PC-9 (cell line): ENCODE results near the gene TNS1. TPM values are rescaled to one million over a fixed set of nuclear protein-coding genes. Genes with fewer than 3 reads are reported as not detected.

Experiments
- BruUV-seq: library from RNA; stranded (reverse); fragments of 400-500 nt; replicated peaks from 2 replicates; lab custom pipeline; 2021; lab: Mats Ljungman, UMichigan
- CTCF ChIA-PET: fragments of 300-600 bp; sonication (Branson Sonifier 250); formaldehyde crosslinking; loops from one replicate; lab custom pipeline; 2022; ENCODE audit warnings: antibody characterized with exemption; lab: Charles Lee
- POLR2A ChIA-PET: fragments of 300-600 bp; sonication (Branson Sonifier 250); formaldehyde crosslinking; loops from one replicate; lab custom pipeline; 2022; ENCODE audit warnings: antibody characterized with exemption; ENCODE audit not compliant: unreplicated experiment; lab: Charles Lee
- DNase-seq, 2 experiments: peaks; one replicate each; pipeline versions ENCODE4 v3.0.0 to v3.0.0-alpha.2; 2015 to 2022; ENCODE audit warnings: mixed read lengths in 1 of 2
- H2AFZ ChIP-seq: fragments of 200-600 bp; sonication (generic); 2 replicates; pipeline ENCODE4 v1.8.1; 2017; ENCODE audit warnings: antibody characterized with exemption
- H3F3A ChIP-seq: fragments of 200-600 bp; sonication (generic); 2 replicates; pipeline ENCODE4 v1.8.1; 2017; ENCODE audit warnings: antibody characterized with exemption, mild to moderate bottlenecking, low read depth; ENCODE audit not compliant: insufficient read depth
- H3K27ac ChIP-seq: fragments of 200-600 bp; sonication (generic); 2 replicates; pipeline ENCODE4 v1.6.1; 2016; ENCODE audit warnings: mixed run types
- H3K27me3 ChIP-seq: fragments of 200-600 bp; sonication (generic); 2 replicates; pipeline ENCODE4 v1.6.1; 2016; ENCODE audit warnings: low read depth, mixed run types; ENCODE audit not compliant: insufficient read depth
- H3K36me3 ChIP-seq: fragments of 200-600 bp; sonication (generic); 2 replicates; pipeline ENCODE4 v1.6.1; 2016; ENCODE audit warnings: low read depth, mixed run types
- H3K4me1 ChIP-seq: fragments of 200-600 bp; sonication (generic); replicated peaks from 2 replicates; pipeline ENCODE4 v1.6.1; 2016; ENCODE audit warnings: mixed run types; ENCODE audit not compliant: insufficient read depth
- H3K4me2 ChIP-seq: fragments of 200-600 bp; sonication (generic); 2 replicates; pipeline ENCODE4 v1.6.1; 2017; ENCODE audit warnings: mixed run types
- H3K4me3 ChIP-seq: fragments of 200-600 bp; sonication (generic); 2 replicates; pipeline ENCODE4 v1.6.1; 2016; ENCODE audit warnings: mixed run types
- H3K79me2 ChIP-seq: fragments of 200-600 bp; sonication (generic); 2 replicates; pipeline ENCODE4 v1.6.1; 2017; ENCODE audit warnings: low read depth, mixed run types
- H3K9me2 ChIP-seq: fragments of 200-600 bp; sonication (generic); 2 replicates; pipeline ENCODE4 v1.8.1; 2017; ENCODE audit warnings: mild to moderate bottlenecking; ENCODE audit not compliant: insufficient read depth
- H3K9me3 ChIP-seq: fragments of 200-600 bp; sonication (generic); 2 replicates; pipeline ENCODE4 v1.8.1; 2016; ENCODE audit warnings: low read depth; ENCODE audit not compliant: insufficient read depth
- H4K20me1 ChIP-seq: fragments of 200-600 bp; sonication (generic); 2 replicates; pipeline ENCODE4 v1.8.1; 2017; ENCODE audit not compliant: insufficient read depth
- EZH2 ChIP-seq: fragments of 200-600 bp; sonication (generic); IDR thresholded peaks from 2 replicates; pipeline ENCODE4 v1.8.0; 2017; ENCODE audit warnings: antibody characterized with exemption, low read depth
- intact Hi-C: fragments of 100-400 bp; cut with micrococcal nuclease; formaldehyde crosslinking; loops from one replicate; pipeline ENCODE4 v1.10.0; 2022; ENCODE audit not compliant: unreplicated experiment
- total RNA-seq: library from RNA; stranded (reverse); gene quantifications from 2 replicates; pipeline ENCODE4 v1.2.3, GENCODE V29; 2021
- TF ChIP-seq, protein P1 (sequence below): fragments of 200-600 bp; sonication (generic); conservative IDR thresholded peaks from 2 replicates; pipeline ENCODE4 v1.6.1; 2017; ENCODE audit warnings: mixed run types, antibody characterized with exemption, mild to moderate bottlenecking, moderate library complexity

The TNS1 gene
- total RNA-seq, 1 experiment from 2014 or later, result 5.5 TPM

DNA sequence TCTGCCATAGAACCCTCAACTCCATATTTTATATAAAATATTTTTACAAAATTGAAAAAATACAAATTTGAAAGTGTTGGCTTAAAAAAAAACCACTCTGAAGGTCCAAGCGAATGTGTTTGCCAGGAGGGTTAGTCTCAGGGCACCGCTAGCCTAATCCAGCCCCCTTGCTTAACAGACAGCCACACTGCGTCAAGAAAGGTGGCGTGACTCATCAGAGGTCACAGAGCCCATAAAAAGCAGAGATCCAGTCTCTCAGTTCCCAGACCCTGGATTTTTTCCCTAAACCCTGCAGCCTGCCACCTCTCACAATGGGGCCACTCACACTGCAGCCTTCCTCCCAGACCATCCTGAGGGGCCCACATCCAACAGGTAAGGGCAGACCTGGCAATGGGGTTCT, 3.9 kb upstream of the TNS1 start:
- no peaks in the 10 kb centered on the region for H3K79me2 ChIP-seq
- H3K36me3 ChIP-seq, result no peaks in the 10 kb centered on the region
- CTCF ChIA-PET, result interaction anchor here (0.6 kb wide), 1 partner anchor 145 kb away, joined by 5 read pairs; no protein-coding TSS in a partner anchor
- H3F3A ChIP-seq, result no peaks in the 10 kb centered on the region
- no peak overlapping the region for H3K4me2 ChIP-seq
- no peak overlapping the region for H3K27ac ChIP-seq
- POLR2A ChIA-PET, result no interaction called here
- H3K4me3 ChIP-seq, result no peak overlapping the region
- DNase-seq, result no peak
- H2AFZ ChIP-seq, result no peak overlapping the region
- no peaks in the 10 kb centered on the region for H3K9me2 ChIP-seq
- BruUV-seq, result no TSS peak
- no peaks in the 10 kb centered on the region for H3K9me3 ChIP-seq
- H3K4me1 ChIP-seq, result no peaks in the 10 kb centered on the region
- no peak for TF ChIP-seq EZH2
- TF ChIP-seq, protein P1, sequence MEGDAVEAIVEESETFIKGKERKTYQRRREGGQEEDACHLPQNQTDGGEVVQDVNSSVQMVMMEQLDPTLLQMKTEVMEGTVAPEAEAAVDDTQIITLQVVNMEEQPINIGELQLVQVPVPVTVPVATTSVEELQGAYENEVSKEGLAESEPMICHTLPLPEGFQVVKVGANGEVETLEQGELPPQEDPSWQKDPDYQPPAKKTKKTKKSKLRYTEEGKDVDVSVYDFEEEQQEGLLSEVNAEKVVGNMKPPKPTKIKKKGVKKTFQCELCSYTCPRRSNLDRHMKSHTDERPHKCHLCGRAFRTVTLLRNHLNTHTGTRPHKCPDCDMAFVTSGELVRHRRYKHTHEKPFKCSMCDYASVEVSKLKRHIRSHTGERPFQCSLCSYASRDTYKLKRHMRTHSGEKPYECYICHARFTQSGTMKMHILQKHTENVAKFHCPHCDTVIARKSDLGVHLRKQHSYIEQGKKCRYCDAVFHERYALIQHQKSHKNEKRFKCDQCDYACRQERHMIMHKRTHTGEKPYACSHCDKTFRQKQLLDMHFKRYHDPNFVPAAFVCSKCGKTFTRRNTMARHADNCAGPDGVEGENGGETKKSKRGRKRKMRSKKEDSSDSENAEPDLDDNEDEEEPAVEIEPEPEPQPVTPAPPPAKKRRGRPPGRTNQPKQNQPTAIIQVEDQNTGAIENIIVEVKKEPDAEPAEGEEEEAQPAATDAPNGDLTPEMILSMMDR, result no peak
- intact Hi-C loops, result no loop called here
- H3K27me3 ChIP-seq, result peaks cover 32% of the 10 kb centered on the region
- H4K20me1 ChIP-seq, result no peaks in the 10 kb centered on the region

DNA sequence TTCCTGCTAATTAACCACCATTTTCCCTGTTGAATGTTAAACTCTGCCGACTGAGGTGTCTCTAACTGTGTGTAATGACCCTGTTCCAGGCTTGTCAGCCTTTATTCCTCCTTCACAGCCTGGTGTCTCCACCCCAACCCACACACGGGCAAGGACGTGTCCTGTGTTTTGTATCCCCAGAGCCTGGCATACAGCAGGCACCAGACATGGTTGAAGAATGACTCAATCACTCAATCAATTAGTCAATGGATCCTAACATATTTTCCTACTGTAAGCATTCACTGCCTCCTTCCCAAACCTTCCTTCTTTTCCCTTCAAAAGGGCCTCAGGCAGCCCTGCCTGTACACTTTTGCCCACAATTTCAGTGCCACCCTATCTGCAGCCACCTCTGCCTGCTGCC, 2.7 kb upstream of the TNS1 start:
- H3K4me3 ChIP-seq, result no peak overlapping the region
- H3F3A ChIP-seq, result no peaks in the 10 kb centered on the region
- no peak overlapping the region for H3K27ac ChIP-seq
- no peak overlapping the region for H3K4me2 ChIP-seq
- no peaks in the 10 kb centered on the region for H3K9me2 ChIP-seq
- CTCF ChIA-PET, result no interaction called here
- no peak for DNase-seq
- intact Hi-C loops, result no loop called here
- H2AFZ ChIP-seq, result no peak overlapping the region
- POLR2A ChIA-PET, result interaction anchor here (0.7 kb wide), 1 partner anchor 13 kb away, joined by 5 read pairs; no protein-coding TSS in a partner anchor
- no peaks in the 10 kb centered on the region for H3K4me1 ChIP-seq
- H3K79me2 ChIP-seq, result no peaks in the 10 kb centered on the region
- H3K36me3 ChIP-seq, result no peaks in the 10 kb centered on the region
- no peaks in the 10 kb centered on the region for H4K20me1 ChIP-seq
- TF ChIP-seq, protein P1, result no peak
- TF ChIP-seq EZH2, result no peak
- H3K27me3 ChIP-seq, result peaks cover 21% of the 10 kb centered on the region
- H3K9me3 ChIP-seq, result no peaks in the 10 kb centered on the region
- BruUV-seq, result no TSS peak

DNA sequence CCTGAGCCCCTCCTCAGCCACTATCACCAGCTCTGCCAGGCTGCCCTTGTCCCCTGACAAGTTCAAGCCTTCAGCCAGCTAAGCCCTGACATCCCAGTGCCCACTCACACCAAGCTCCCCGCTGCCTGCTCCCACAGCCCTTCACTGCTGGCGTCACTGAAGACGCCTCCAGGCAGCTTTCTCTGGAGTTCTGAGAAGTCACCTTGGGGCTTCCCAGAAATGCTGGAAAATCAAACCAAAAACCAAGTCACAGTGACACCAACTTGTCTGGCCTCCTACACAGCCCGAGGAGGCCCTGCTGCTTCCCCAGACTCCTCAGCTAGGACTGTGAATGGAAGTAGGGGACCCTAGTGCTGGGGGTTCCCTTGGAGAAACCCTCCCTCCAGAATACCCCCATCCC, 2.2 kb upstream of the TNS1 start:
- H3K4me3 ChIP-seq, result no peak overlapping the region
- no peaks in the 10 kb centered on the region for H3K9me2 ChIP-seq
- H3F3A ChIP-seq, result no peaks in the 10 kb centered on the region
- no peak overlapping the region for H2AFZ ChIP-seq
- H4K20me1 ChIP-seq, result no peaks in the 10 kb centered on the region
- no peaks in the 10 kb centered on the region for H3K79me2 ChIP-seq
- POLR2A ChIA-PET, result interaction anchor here (0.7 kb wide), 1 partner anchor 14 kb away, joined by 5 read pairs; no protein-coding TSS in a partner anchor
- no peak overlapping the region for H3K4me2 ChIP-seq
- H3K36me3 ChIP-seq, result no peaks in the 10 kb centered on the region
- intact Hi-C loops, result no loop called here
- no peaks in the 10 kb centered on the region for H3K9me3 ChIP-seq
- no peak for TF ChIP-seq EZH2
- TF ChIP-seq, protein P1, result no peak
- H3K4me1 ChIP-seq, result no peaks in the 10 kb centered on the region
- peaks cover 17% of the 10 kb centered on the region for H3K27me3 ChIP-seq
- no peak for DNase-seq
- BruUV-seq, result no TSS peak
- CTCF ChIA-PET, result no interaction called here
- H3K27ac ChIP-seq, result no peak overlapping the region
